Smooth muscle cell (in vitro differentiated cells): ENCODE data around the gene LYPD6. TPM values are rescaled to one million over a fixed set of nuclear protein-coding genes. Genes with fewer than 3 reads are reported as not detected.

ENCODE experiments used
- DNase-seq: peaks from one replicate; lab custom pipeline; 2025; ENCODE audit not compliant: unreplicated experiment; lab: John Stamatoyannopoulos, UW
- H2AFZ ChIP-seq: fragments of 200-600 bp; sonication (generic); 2 replicates; pipeline ENCODE4 v1.6.0; 2016; ENCODE audit warnings: antibody characterized with exemption, low read depth, mild to moderate bottlenecking
- H3F3A ChIP-seq: fragments of 200-600 bp; sonication (generic); 2 replicates; pipeline ENCODE4 v1.6.0; 2017; ENCODE audit warnings: antibody characterized with exemption, low read depth
- H3K27ac ChIP-seq: fragments of 200-600 bp; sonication (generic); 2 replicates; pipeline ENCODE4 v1.5.1; 2016; ENCODE audit warnings: low read depth, mild to moderate bottlenecking
- H3K27me3 ChIP-seq: fragments of 200-600 bp; sonication (generic); 2 replicates; pipeline ENCODE4 v1.6.1; 2016; ENCODE audit warnings: low read depth, mild to moderate bottlenecking
- H3K36me3 ChIP-seq: fragments of 200-600 bp; sonication (generic); 2 replicates; pipeline ENCODE4 v1.5.1; 2016; ENCODE audit warnings: low read depth
- H3K4me1 ChIP-seq: fragments of 200-600 bp; sonication (generic); 2 replicates; pipeline ENCODE4 v1.5.1; 2016; ENCODE audit warnings: low read depth
- H3K4me2 ChIP-seq: fragments of 200-600 bp; sonication (generic); 2 replicates; pipeline ENCODE4 v1.6.0; 2016; ENCODE audit warnings: mild to moderate bottlenecking
- H3K4me3 ChIP-seq: fragments of 200-600 bp; sonication (generic); 2 replicates; pipeline ENCODE4 v1.5.1; 2016; ENCODE audit warnings: mild to moderate bottlenecking
- H3K79me2 ChIP-seq: fragments of 200-600 bp; sonication (generic); 2 replicates; pipeline ENCODE4 v1.6.0; 2016; ENCODE audit warnings: low read depth, mild to moderate bottlenecking
- H3K9ac ChIP-seq: fragments of 200-600 bp; sonication (generic); 2 replicates; pipeline ENCODE4 v1.6.0; 2016; ENCODE audit warnings: low read depth
- H3K9me3 ChIP-seq: fragments of 200-600 bp; sonication (generic); replicated peaks from 2 replicates; pipeline ENCODE4 v1.5.1; 2016; ENCODE audit warnings: low read depth
- H4K20me1 ChIP-seq: fragments of 200-600 bp; sonication (generic); 2 replicates; pipeline ENCODE4 v1.6.0; 2016; ENCODE audit warnings: low read depth
- CTCF ChIP-seq: fragments of 200-600 bp; sonication (generic); IDR thresholded peaks from 2 replicates; pipeline ENCODE4 v1.5.1; 2017; ENCODE audit warnings: borderline replicate concordance, mild to moderate bottlenecking, antibody characterized with exemption; ENCODE audit not compliant: insufficient read depth, poor library complexity, severe bottlenecking
- WGBS: methylation state at CpG from one replicate; pipeline ENCODE4 v1.1.7; 2016; ENCODE audit warnings: low lambda C conversion rate; 5-methylcytosine and 5-hydroxymethylcytosine counted together
- polyA plus RNA-seq: library from polyadenylated mRNA; unstranded; fragments of >200 nt; fragmentation: Nextera tagmentation; extraction: Ambion mirVana; gene quantifications from 2 replicates; pipeline ENCODE4 v1.2.1, GENCODE V29; 2016
- total RNA-seq: library from RNA; depleted of rRNA; stranded (reverse); fragments of >200 nt; gene quantifications from 2 replicates; pipeline ENCODE4 v1.2.3, GENCODE V29; 2014

Gene LYPD6
- total and polyA plus RNA-seq, 2 experiments from 2014 or later = 1.6 to 9.8 TPM

GRCh38 chr2:149332364-149332763, 2.0 kb downstream of the LYPD6 start:
- H3K4me3 ChIP-seq = no peak overlapping the region
- no peak overlapping the region for H3K27ac ChIP-seq
- no peaks in the 10 kb centered on the region for H3K4me1 ChIP-seq
- H3K27me3 ChIP-seq = peaks cover 39% of the 10 kb centered on the region
- 92% methylated on average over 2 of the region's 2 CpGs for WGBS
- no peak for DNase-seq
- no peaks in the 10 kb centered on the region for H3K9me3 ChIP-seq
- peaks cover 6% of the 10 kb centered on the region for H3K79me2 ChIP-seq
- no peaks in the 10 kb centered on the region for H3K36me3 ChIP-seq
- no peak for TF ChIP-seq CTCF
- no peaks in the 10 kb centered on the region for H3F3A ChIP-seq
- H3K9ac ChIP-seq = no peak overlapping the region
- H2AFZ ChIP-seq = no peak overlapping the region
- no peak overlapping the region for H3K4me2 ChIP-seq
- H4K20me1 ChIP-seq = no peaks in the 10 kb centered on the region

- no peaks in the 10 kb centered on the region for H3F3A ChIP-seq
- no peak overlapping the region for H3K4me2 ChIP-seq
- WGBS = 74% methylated on average over 3 of the region's 3 CpGs
- no peak overlapping the region for H3K9ac ChIP-seq
- DNase-seq = no peak
- H3K36me3 ChIP-seq = no peaks in the 10 kb centered on the region
- H3K9me3 ChIP-seq = no peaks in the 10 kb centered on the region
- H3K27me3 ChIP-seq = peaks cover 39% of the 10 kb centered on the region
- no peak for TF ChIP-seq CTCF
- H4K20me1 ChIP-seq = no peaks in the 10 kb centered on the region
- no peak overlapping the region for H3K4me3 ChIP-seq
- no peaks in the 10 kb centered on the region for H3K4me1 ChIP-seq
- H3K27ac ChIP-seq = no peak overlapping the region
- peaks cover 6% of the 10 kb centered on the region for H3K79me2 ChIP-seq
- no peak overlapping the region for H2AFZ ChIP-seq
Observed at GRCh38 chr2:149333636-149334035, 3.2 kb downstream of the LYPD6 start.

- Histone ChIP-seq H4K20me1 (no peaks in the 10 kb centered on the region), H3K4me2 (no peak overlapping the region), H3K4me3 (no peak overlapping the region), H3K27ac (no peak overlapping the region), H2AFZ (no peak overlapping the region), H3K79me2 (peaks cover 6% of the 10 kb centered on the region), H3F3A (no peaks in the 10 kb centered on the region), H3K4me1 (no peaks in the 10 kb centered on the region), H3K36me3 (no peaks in the 10 kb centered on the region), H3K27me3 (peaks cover 35% of the 10 kb centered on the region), H3K9ac (no peak overlapping the region), H3K9me3 (no peaks in the 10 kb centered on the region)
- 84% methylated on average over 2 of the region's 2 CpGs for WGBS
- TF ChIP-seq CTCF = no peak
- DNase-seq = no peak
Observed at GRCh38 chr2:149334156-149334555, 3.8 kb downstream of the LYPD6 start.

GRCh38 chr2:149339324-149339723, 8.9 kb downstream of the LYPD6 start:
- no peak overlapping the region for H3K4me3 ChIP-seq
- WGBS = 76% methylated on average over 2 of the region's 2 CpGs

More at GRCh38 chr2:149339324-149339723, 8.9 kb downstream of the LYPD6 start:
- DNase-seq = no peak
- TF ChIP-seq CTCF = no peak
- Histone ChIP-seq H3K9me3 (no peaks in the 10 kb centered on the region), H3K36me3 (no peaks in the 10 kb centered on the region), H3K79me2 (peaks cover 10% of the 10 kb centered on the region), H3F3A (no peaks in the 10 kb centered on the region), H3K27ac (no peak overlapping the region), H3K27me3 (peaks cover 16% of the 10 kb centered on the region), H3K4me1 (no peaks in the 10 kb centered on the region), H3K4me2 (no peak overlapping the region), H4K20me1 (no peaks in the 10 kb centered on the region), H3K9ac (no peak overlapping the region), H2AFZ (no peak overlapping the region)
